K562 (cell line): ENCODE data around the gene PDRG1. TPM values are rescaled to one million over a fixed set of nuclear protein-coding genes. Genes with fewer than 3 reads are reported as not detected.

Source experiments
- ATAC-seq: fragments of 200-7000 bp; cut with Tn5 transposase; 3 replicates; pipeline ENCODE4 v1.9.1; 2020; ENCODE audit warnings: moderate library complexity
- BruUV-seq: library from RNA; stranded (reverse); fragments of 400-500 nt; replicated peaks from 2 replicates; lab custom pipeline; 2021; lab: Mats Ljungman, UMichigan
- CTCF ChIA-PET: fragments of 300-600 bp; formaldehyde crosslinking; extraction: SDS; loops from one replicate; lab custom pipeline; 2021; ENCODE audit warnings: low intra/inter-chr PET ratio; lab: Yijun Ruan, JAX
- POLR2A ChIA-PET: fragments of 300-600, 350-650 bp; sonication (Branson Sonifier 250); formaldehyde crosslinking; extraction: SDS; loops from one replicate; lab custom pipeline; 2021; ENCODE audit warnings: antibody characterized with exemption, inconsistent platforms; lab: Yijun Ruan, JAX
- DNase-seq, 4 experiments: peaks; one replicate each; pipeline versions ENCODE4 v3.0.0 to v3.0.0-alpha.2; 2011 to 2018; ENCODE audit warnings: low spot score in 3 of 4, mixed read lengths in 3 of 4; ENCODE audit errors: extremely low read depth in 1 of 4
- FAIRE-seq: peaks from 2 replicates; lab custom pipeline; 2011; peaks lifted over from hg19 to GRCh38; lab: Jason Lieb, UNC
- H2AFZ ChIP-seq: 2 replicates; pipeline ENCODE4 v1.6.0; 2011; ENCODE audit warnings: low read depth, low read length, control low read depth, inconsistent platforms
- H3K27ac ChIP-seq: fragments of 200-600 bp; 3 replicates; pipeline ENCODE4 v1.8.0; 2011; ENCODE audit warnings: low read depth, mild to moderate bottlenecking, control low read depth, inconsistent platforms, low read length, moderate library complexity, mixed read lengths; ENCODE audit errors: extremely low read depth
- H3K27me3 ChIP-seq, 2 experiments: fragments of 300-600 bp in 1 of 2; 2 replicates in 1 of 2; 3 replicates in 1 of 2; pipeline versions ENCODE4 v1.6.0 to v1.8.0; 2011; ENCODE audit warnings: inconsistent platforms in 2 of 2, low read length in 2 of 2, mild to moderate bottlenecking in 1 of 2, mixed read lengths in 1 of 2, moderate library complexity in 1 of 2; ENCODE audit not compliant: control insufficient read depth in 2 of 2, insufficient read depth in 2 of 2
- H3K36me3 ChIP-seq: fragments of 300-600 bp; 3 replicates; pipeline ENCODE4 v1.8.0; 2011; ENCODE audit warnings: mild to moderate bottlenecking, low read length, inconsistent platforms; ENCODE audit not compliant: control insufficient read depth, insufficient read depth
- H3K4me1 ChIP-seq, 2 experiments: fragments of 200-600 bp in 1 of 2; replicated peaks in 1 of 2; 2 replicates in 1 of 2; 3 replicates in 1 of 2; pipeline versions ENCODE4 v1.5.1 to v1.8.0; 2011; ENCODE audit warnings: inconsistent platforms in 2 of 2, low read length in 2 of 2, mild to moderate bottlenecking in 1 of 2, mixed read lengths in 1 of 2, moderate library complexity in 1 of 2; ENCODE audit not compliant: control insufficient read depth in 2 of 2, insufficient read depth in 2 of 2
- H3K4me2 ChIP-seq: 2 replicates; pipeline ENCODE4 v1.6.1; 2011; ENCODE audit warnings: low read length, control low read depth, inconsistent platforms, mixed read lengths; ENCODE audit not compliant: insufficient read depth
- H3K4me3 ChIP-seq: fragments of 200-600 bp; sonication (generic), shearing (Covaris generic); 2 replicates; pipeline ENCODE4 v1.5.1; 2016; ENCODE audit warnings: control low read depth, inconsistent platforms
- H3K79me2 ChIP-seq: fragments of 200-600 bp; 3 replicates; pipeline ENCODE4 v1.8.0; 2011; ENCODE audit warnings: low read length, inconsistent platforms; ENCODE audit not compliant: control insufficient read depth, insufficient read depth
- H3K9ac ChIP-seq, 2 experiments: 2 replicates each; pipeline versions ENCODE4 v1.6.0 to v1.6.1; 2011; ENCODE audit warnings: low read depth in 2 of 2, low read length in 2 of 2, control low read depth in 1 of 2, inconsistent platforms in 1 of 2, mild to moderate bottlenecking in 1 of 2, mixed read lengths in 1 of 2; ENCODE audit not compliant: insufficient read depth in 1 of 2
- H3K9me1 ChIP-seq: one replicate; pipeline ENCODE4 v1.6.0; 2011; ENCODE audit warnings: inconsistent platforms, mild to moderate bottlenecking, low read length, moderate library complexity; ENCODE audit not compliant: control insufficient read depth, insufficient read depth
- H3K9me3 ChIP-seq: replicated peaks from 2 replicates; pipeline ENCODE4 v1.5.1; 2011; ENCODE audit warnings: low read depth, low read length, inconsistent platforms; ENCODE audit not compliant: control insufficient read depth, insufficient read depth
- H4K20me1 ChIP-seq: replicated peaks from 2 replicates; pipeline ENCODE4 v1.6.1; 2011; ENCODE audit warnings: low read length, inconsistent platforms, mixed read lengths; ENCODE audit not compliant: control insufficient read depth, insufficient read depth
- ELK1 ChIP-seq: sonication (generic); formaldehyde crosslinking; IDR thresholded peaks from 2 replicates; pipeline ENCODE4 v1.8.1; 2022; ENCODE audit warnings: missing genetic modification reagents
- ETV5 ChIP-seq: sonication (generic); formaldehyde crosslinking; IDR thresholded peaks from 2 replicates; pipeline ENCODE4 v1.4.0; 2020; ENCODE audit warnings: low read depth, mild to moderate bottlenecking, missing genetic modification reagents
- MBD2 ChIP-seq: sonication (generic); IDR thresholded peaks from 2 replicates; pipeline ENCODE4 v1.6.1; 2016; ENCODE audit warnings: low read depth, borderline replicate concordance
- NFE2 ChIP-seq: IDR thresholded peaks from 2 replicates; pipeline ENCODE4 v1.6.1; 2014; ENCODE audit warnings: antibody characterized with exemption, low read depth
- RBM34 ChIP-seq: fragments of 200-400 bp; formaldehyde crosslinking; IDR thresholded peaks from 2 replicates; pipeline ENCODE4 v1.6.1; 2018; ENCODE audit warnings: low read length, borderline replicate concordance; ENCODE audit not compliant: insufficient read depth
- ZNF699 ChIP-seq: fragments of 250-450 bp; sonication (Bioruptor Pico); IDR thresholded peaks from 2 replicates; pipeline ENCODE4 v1.8.0; 2021; ENCODE audit warnings: mild to moderate bottlenecking, moderate library complexity; ENCODE audit not compliant: insufficient replicate concordance
- WGBS: fragments of 100-300 bp; shearing (Covaris generic); methylation state at CpG from one replicate; pipeline ENCODE4 v1.1.6; 2016; ENCODE audit warnings: low coverage, mixed read lengths; ENCODE audit not compliant: insufficient coverage; ENCODE audit errors: missing lambda C conversion rate; 5-methylcytosine and 5-hydroxymethylcytosine counted together
- in situ Hi-C: fragments of 300-500 bp; cut with MboI; formaldehyde crosslinking; loops from 4 replicates; pipeline ENCODE4 v1.15.0; 2018; ENCODE audit warnings: inconsistent platforms, mixed read lengths
- intact Hi-C: fragments of 100-400 bp; cut with micrococcal nuclease; formaldehyde crosslinking; loops from 2 replicates; pipeline ENCODE4 v1.14.2; 2022
- polyA plus RNA-seq, 8 experiments: library from polyadenylated mRNA; depleted of rRNA in 4 of 8; stranded (reverse) in 5 of 8; unstranded in 3 of 8; fragments of >200 nt; fragmentation: Nextera tagmentation in 2 of 8; fragmentation: Illumina TruSeq in 1 of 8; extraction: Ambion mirVana in 2 of 8; extraction: Trizol in 1 of 8; gene quantifications; 2 replicates each; pipeline versions ENCODE4 v1.2.1 to v1.2.3, GENCODE V29; 2011 to 2014; ENCODE audit warnings: inconsistent platforms in 1 of 8, missing spikeins in 1 of 8
- total RNA-seq, 7 experiments: library from RNA; depleted of rRNA in 6 of 7; stranded (reverse); fragments of >200 nt in 6 of 7; fragmentation: Illumina TruSeq in 2 of 7; extraction: Trizol in 2 of 7; gene quantifications; 2 replicates each; pipeline versions ENCODE4 v1.2.1 to v1.2.3, GENCODE V29; 2011 to 2021; ENCODE audit warnings: low replicate concordance in 1 of 7

PDRG1 gene
- total and polyA plus RNA-seq, 9 of the 15 experiments (the other 6 are each of a cell fraction or from before 2014, with no cell fraction given) = 12.6 to 58.6 (median 26.1) TPM

- TF ChIP-seq ZNF699 (CRISPR knock-in tag) = no peak
- no peak for TF ChIP-seq ELK1 (CRISPR knock-in tag)
- TF ChIP-seq ETV5 (CRISPR knock-in tag) = no peak
Measured at GRCh38 chr20:31974951-31975487, 23.2 kb upstream of the PDRG1 start (continued).

GRCh38 chr20:31974296-31974695, 22.4 kb upstream of the PDRG1 start:
- Histone ChIP-seq H3K4me1 (no peaks in the 10 kb centered on the region), H3K79me2 (no peaks in the 10 kb centered on the region), H3K27me3 (peaks cover 13 to 23% of the 10 kb centered on the region in 2 experiments; a peak in 3 of 5 replicates), H3K27ac (no peak overlapping the region), H3K4me3 (no peak overlapping the region), H3K36me3 (no peaks in the 10 kb centered on the region), H3K9me3 (no peaks in the 10 kb centered on the region), H3K9me1 (no peaks in the 10 kb centered on the region), H2AFZ (no peak overlapping the region), H4K20me1 (no peaks in the 10 kb centered on the region; the same call in 1 of the 2 replicates)
- ATAC-seq (no peak), FAIRE-seq (no peak), DNase-seq (no peak)
- intact Hi-C loops = no loop called here
- no TSS peak for BruUV-seq
- ChIA-PET CTCF (no interaction called here), POLR2A (no interaction called here)
- 0% methylated on average over 2 of the region's 2 CpGs for WGBS
- TF ChIP-seq RBM34 = no peak
- TF ChIP-seq MBD2 = no peak
- TF ChIP-seq NFE2 = no peak
- TF ChIP-seq, all 486 proteins: peak for 0
- Histone ChIP-seq H3K9ac (no peak overlapping the region), H3K4me2 (no peak overlapping the region)
- in situ Hi-C loops = no loop called here
